Activated CD4-positive, alpha-beta T cell treated with anti-CD3 and anti-CD28 coated beads for 1 hour (primary cell): ENCODE results near the gene GPX4.

Source experiments
- DNase-seq: peaks from one replicate; pipeline ENCODE4 v3.0.0-alpha.2; 2020

GPX4 gene

DNA sequence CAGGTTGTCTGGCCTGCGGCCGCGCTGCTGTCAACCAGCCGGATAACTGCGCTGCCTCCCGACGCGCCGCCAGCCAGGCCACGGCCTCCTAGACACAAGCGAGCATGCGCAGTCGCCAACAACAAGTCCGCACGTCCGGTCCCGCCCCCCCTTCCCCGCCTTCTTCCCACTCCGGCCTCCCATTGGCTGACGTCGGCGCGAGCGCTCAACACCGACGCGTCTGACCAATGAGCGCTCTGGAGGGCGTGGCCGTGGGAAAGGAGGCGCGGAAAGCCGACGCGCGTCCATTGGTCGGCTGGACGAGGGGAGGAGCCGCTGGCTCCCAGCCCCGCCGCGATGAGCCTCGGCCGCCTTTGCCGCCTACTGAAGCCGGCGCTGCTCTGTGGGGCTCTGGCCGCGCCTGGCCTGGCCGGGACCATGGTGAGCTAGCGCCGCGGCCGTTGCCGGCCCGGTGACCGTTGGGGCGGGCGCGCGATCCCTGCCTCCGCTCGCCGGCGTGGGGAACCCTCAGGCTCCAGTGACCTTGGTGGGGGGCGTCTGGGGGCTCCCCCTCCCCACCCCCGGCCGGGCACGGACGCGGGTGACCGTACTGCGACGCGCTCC lies at the start of gene GPX4:
GPX4 (plus strand) TSS at position 287 of the 603 bp plus-strand sequence; CDS start at position 337, 50 bp downstream.
- peak; percentile 98 for DNase-seq

GRCh38 chr19:1054102-1055027 lies 49.4 kb upstream of the GPX4 start:
- DNase-seq, result no peak

GRCh38 chr19:1055028-1055425 lies 48.8 kb upstream of the GPX4 start:
- DNase-seq, result no peak

GRCh38 chr19:1055886-1056620 lies 47.7 kb upstream of the GPX4 start:
- DNase-seq, result no peak

DNA sequence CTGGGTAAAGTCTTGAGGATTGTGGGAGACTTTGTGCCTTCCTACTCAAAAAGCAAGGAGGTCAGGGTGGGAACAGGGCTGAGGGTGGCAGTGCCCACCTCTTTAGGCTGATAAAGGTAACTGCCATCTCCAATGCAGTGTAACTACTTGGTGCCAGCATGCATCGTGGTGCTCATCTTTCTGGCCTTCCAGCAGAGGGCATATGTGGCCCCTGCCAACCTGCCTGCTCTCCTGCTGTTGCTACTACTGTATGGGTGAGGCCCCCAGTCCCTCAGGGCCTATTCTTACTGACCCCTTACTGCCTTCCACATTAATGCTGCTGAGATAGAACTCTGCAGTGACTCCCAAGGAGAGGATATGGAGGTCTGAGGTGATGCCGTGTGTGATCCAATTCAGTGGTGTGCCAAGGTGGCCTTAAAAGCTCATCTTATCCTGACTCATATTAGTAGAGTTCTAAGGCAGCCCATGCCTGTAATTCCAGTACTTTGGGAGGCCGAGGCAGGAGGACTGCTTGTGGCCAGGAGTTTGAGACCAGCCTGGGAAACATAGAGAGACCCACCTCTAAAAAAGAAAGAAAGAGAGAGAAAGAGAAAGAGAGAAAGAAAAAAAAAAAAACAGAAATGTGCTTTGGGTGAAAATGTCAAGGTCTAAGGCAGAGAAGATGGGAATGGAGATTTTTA lies 46.5 kb upstream of the GPX4 start:
- no peak for DNase-seq

DNA sequence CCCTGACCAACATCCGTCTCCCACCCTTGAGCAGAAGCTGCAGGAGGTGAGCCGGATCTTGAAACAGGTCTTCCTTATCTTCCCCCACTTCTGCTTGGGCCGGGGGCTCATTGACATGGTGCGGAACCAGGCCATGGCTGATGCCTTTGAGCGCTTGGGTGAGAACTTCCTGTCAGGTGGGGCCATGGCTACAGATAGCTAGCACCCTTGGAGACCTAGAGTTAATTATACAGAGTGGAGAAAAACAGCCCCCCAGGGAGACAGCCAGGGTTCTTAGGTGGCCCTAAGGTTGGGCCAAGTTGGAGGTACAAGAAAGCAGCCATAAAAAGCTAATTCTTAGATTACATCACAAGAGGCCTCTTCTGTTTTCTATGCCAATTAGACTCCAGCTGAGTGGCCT lies 45.7 kb upstream of the GPX4 start:
- no peak for DNase-seq

DNA sequence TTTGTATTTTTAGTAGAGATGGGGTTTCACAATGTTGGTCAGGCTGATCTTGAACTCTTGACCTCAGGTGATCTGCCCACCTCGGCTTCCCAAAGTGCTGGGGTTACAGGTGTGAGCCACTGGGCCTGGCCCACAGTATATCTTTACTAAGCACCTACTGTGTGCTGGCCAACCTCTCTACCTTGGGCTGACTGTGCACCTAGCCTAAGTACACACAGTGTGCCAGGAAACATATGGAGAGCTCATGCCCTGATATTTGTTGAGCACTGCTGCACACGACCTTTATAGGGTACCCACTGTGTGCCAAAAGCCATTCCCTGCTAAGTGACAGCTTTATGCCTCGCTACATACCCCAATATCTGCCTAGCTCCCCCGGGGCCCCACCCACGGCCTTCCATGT lies 43.1 kb upstream of the GPX4 start:
- DNase-seq, result no peak

DNA sequence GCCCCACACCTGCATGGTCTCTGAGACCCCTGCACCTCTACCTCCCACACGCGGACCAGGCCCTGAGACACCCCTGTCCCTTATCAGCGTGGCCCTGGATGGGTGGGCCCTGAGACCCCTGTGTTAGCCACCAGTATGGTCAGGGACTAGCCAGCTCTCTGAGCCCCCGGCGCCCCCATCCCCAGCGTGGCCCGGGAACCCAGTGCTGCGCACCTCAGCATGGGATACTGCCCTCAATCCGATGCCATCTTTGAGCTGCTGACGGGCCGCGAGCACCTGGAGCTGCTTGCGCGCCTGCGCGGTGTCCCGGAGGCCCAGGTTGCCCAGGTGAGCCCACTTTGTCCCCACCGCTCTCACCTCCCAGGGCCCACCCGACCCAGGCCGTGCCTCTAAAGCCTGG lies 41.8 kb upstream of the GPX4 start:
- DNase-seq, result no peak

- no peak for DNase-seq
Observed at GRCh38 chr19:1062387-1063029, 41.3 kb upstream of the GPX4 start.

GRCh38 chr19:1063030-1063908 lies 40.5 kb upstream of the GPX4 start:
- peak; percentile 46 for DNase-seq

DNA sequence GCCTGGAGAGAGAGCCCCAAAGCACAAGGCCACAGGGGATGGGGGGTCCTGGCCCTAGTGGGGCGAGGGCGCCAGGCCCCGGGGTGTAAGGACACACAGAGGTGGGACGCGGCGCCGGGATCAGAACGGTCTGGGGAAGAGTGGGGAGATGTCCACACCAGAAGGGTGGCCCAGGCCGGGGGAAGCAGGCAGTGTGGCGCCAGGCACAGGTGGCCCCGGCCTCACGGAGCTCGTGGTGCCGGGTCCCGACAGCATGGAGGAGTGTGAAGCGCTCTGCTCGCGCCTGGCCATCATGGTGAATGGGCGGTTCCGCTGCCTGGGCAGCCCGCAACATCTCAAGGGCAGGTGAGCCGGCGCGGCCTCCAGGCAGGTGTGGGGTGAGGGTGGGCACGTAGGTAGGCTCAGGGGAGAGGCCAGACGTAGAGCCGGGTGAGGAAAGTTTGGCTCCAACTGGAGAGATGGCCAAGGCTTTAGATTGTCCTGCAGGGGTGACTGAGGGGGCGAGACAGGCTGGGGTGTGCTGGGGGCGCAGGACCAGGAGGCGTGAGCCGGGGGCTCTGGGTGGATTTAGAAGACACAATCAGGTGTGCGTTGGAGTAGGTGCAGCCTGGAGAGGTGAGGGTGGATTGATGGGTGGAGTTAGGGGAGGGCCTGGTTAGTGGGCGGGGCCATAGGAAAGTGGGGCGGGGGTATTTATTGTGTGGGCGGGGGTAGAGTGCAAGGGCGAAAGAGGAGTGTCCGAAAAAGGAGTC lies 39.7 kb upstream of the GPX4 start:
- DNase-seq, result no peak

- peak; percentile 66 for DNase-seq
Observed at GRCh38 chr19:1064661-1065605, 38.9 kb upstream of the GPX4 start.

- DNase-seq, result no peak
Observed at GRCh38 chr19:1065606-1066109, 38.1 kb upstream of the GPX4 start.

DNA sequence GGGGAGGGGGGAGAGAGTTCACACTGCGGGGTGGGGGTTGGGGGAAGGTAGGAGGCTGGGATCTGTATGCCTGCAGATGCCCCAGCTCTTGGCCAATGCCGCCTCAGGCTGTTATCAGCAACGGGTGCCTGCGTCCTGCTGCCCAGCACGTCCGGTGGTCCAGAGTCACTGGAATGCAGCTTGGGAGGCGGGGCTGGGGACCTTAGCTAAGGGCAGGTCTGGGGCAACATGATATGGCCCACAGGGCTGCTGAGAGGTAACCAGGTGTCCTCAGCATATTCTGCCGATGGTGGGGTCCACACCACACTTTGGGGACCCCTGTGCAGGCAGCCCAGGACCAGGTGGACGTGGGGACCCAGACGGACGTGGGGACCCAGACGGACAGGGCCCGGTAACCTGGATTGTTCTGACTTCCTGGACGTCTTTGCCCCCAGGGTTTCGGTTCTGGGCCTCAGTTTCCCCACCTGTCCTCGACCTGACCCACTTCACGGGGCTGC lies 37.5 kb upstream of the GPX4 start:
- DNase-seq, result no peak

- peak; percentile 73 for DNase-seq
Observed at GRCh38 chr19:1066748-1067340, 37.0 kb upstream of the GPX4 start, which contains the start of gene ARHGAP45. Gene ARHGAP45, plus strand, starts transcription at chr19:1067167. Its CDS starts 239 bp downstream, at chr19:1067406.

DNA sequence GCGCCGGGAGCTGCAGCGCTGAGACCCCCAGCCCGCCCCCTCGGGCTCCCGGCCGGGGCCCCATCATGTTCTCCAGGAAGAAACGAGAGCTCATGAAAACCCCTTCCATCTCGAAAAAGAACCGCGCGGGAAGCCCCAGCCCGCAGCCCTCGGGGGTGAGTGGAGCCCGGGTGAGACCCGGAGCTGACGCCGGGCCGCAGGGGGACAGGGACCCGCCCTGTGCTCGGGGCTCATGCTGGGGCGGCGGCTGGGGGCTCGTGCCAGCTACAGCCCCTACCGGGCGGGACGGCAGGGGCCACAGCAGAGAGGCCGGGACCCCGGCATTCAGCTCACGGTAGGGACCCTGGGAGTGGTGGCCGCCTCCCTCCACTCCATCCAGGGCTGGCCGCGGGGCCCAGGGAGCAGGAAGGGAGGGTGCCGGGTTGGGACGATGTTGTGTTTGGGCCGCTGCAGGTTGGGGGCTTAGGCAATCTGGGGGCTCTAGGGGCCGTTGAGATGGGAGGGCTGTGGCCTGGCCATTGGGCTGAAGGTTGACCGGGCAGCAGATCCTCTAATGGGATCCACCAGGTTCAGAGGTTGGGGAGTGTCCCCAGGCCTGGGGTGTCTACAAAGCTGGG lies 36.3 kb upstream of the GPX4 start:
- DNase-seq, result no peak

DNA sequence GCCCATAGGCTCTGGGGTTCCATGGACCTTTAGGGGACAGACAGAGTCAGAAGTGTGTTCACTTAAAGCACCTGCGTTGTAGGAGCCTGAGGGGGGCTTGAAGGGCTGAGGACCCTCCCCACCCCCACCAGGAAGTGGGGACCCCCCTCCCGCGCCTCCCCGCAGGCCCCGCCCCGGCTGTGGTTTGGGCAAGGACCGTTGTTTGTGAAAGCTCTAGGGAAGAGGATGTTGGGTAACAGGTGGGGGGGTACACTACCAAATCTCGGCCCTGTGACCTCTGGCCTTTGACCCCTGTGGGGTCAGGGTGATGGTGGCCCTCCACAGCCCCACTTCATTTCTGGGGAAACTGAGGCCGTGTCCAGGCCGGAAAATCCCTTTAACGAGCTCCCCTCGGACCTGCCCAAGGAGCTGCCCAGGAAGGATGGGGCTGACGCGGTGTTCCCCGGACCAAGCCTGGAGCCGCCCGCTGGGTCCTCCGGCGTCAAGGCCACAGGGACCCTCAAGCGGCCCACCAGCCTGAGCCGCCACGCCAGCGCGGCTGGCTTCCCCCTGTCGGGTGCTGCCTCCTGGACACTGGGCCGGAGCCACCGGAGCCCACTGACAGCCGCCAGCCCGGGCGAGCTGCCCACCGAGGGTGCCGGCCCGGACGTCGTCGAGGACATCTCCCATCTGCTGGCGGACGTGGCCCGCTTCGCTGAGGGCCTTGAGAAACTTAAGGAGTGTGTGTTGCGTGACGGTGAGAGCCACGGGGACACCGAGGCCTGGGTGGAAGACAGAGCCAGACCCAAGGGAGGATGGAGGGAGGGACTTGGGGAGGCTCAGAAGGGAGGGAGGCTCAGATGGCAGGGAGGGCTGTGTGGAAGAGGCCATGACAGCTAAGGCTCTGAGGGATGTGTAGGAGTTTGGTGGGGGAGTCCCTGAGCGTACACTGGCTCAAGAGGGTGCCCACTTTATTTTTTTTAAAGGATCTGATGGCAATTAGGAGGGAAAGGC lies 35.5 kb upstream of the GPX4 start:
- peak; percentile 56 for DNase-seq
